ENCODE data around the gene CPT1B.

DNA sequence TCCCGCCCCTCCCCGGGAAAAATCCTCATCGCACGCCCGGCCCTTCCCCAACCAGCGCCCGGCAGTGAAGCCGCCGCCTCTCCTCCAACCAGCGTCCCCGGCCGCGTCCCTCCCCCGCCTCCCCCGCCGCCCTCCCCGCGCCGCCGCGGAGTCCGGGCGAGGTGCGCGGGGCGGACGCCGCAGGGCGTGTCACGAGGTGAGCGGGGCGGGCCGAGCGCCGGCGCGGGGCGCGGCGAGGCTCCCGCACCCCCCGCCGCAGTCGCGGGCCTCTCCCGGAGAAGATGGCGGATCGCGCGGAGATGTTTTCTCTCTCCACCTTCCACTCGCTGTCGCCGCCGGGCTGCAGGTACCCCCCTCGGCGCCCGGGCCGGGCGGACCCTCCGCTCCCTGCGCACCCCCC lies 22.3 kb upstream of the CPT1B start, which contains the start of gene MAPK8IP2:
- TF ChIP-seq, protein P1, sequence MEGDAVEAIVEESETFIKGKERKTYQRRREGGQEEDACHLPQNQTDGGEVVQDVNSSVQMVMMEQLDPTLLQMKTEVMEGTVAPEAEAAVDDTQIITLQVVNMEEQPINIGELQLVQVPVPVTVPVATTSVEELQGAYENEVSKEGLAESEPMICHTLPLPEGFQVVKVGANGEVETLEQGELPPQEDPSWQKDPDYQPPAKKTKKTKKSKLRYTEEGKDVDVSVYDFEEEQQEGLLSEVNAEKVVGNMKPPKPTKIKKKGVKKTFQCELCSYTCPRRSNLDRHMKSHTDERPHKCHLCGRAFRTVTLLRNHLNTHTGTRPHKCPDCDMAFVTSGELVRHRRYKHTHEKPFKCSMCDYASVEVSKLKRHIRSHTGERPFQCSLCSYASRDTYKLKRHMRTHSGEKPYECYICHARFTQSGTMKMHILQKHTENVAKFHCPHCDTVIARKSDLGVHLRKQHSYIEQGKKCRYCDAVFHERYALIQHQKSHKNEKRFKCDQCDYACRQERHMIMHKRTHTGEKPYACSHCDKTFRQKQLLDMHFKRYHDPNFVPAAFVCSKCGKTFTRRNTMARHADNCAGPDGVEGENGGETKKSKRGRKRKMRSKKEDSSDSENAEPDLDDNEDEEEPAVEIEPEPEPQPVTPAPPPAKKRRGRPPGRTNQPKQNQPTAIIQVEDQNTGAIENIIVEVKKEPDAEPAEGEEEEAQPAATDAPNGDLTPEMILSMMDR (IDR thresholded peaks at IDR 0.05 in 4 of 5, conservative IDR thresholded peaks at IDR 0.05 in 1 of 5) = no peak
- no peak for TF ChIP-seq POLR2A (IDR thresholded peaks at IDR 0.05)
